GM21515 (cell line): ENCODE results near the gene BCAN.

Experiments used
- ATAC-seq: cut with Tn5 transposase; IDR thresholded peaks from one replicate; pipeline ENCODE4 v1.9.1; 2021; ENCODE audit not compliant: unreplicated experiment

Gene BCAN

DNA sequence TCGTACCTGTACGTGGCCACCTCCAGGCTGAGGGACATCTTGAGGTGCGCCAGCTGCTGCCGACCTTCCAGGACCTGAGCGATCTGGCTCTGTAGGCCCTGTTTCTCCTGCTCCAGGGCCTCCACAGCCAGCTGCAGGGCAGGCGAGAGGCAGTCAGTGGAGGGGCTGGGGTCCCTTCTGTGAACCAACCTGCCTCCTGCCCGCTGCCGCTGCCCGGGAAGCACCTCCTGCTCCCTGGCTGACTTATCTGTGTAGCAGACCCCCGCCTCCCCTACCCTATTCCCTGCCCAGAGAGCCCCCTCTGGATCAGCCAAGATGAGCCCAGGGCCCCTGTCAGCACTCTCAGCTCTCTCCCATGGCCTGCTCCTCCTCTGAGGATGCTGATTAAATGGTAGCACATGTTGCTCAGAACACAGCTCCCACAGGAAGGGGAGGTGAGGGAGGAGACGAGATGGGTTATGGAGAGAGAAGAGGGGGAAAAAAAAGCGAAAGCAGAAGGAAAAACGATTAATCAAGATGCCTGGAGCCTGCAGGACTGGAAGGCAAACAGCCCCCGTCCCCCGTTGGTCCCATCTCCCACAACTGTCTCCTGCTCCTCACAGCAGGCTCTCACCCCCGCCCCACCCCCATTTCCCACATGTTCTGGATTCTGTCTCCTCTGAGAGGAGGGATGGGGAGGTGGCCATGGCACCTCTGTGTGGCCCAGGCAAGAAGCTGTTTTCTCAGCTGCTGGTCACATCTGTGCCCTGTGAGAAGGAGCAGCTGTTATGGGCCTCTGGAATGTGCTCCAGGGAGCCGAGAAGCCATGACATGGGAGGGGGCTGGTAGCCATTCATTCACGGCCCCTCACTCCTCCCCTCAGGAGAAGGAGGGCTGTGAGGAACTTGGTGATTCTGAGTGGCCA is 33.5 kb downstream of the BCAN start:
- ATAC-seq, result no peak

DNA sequence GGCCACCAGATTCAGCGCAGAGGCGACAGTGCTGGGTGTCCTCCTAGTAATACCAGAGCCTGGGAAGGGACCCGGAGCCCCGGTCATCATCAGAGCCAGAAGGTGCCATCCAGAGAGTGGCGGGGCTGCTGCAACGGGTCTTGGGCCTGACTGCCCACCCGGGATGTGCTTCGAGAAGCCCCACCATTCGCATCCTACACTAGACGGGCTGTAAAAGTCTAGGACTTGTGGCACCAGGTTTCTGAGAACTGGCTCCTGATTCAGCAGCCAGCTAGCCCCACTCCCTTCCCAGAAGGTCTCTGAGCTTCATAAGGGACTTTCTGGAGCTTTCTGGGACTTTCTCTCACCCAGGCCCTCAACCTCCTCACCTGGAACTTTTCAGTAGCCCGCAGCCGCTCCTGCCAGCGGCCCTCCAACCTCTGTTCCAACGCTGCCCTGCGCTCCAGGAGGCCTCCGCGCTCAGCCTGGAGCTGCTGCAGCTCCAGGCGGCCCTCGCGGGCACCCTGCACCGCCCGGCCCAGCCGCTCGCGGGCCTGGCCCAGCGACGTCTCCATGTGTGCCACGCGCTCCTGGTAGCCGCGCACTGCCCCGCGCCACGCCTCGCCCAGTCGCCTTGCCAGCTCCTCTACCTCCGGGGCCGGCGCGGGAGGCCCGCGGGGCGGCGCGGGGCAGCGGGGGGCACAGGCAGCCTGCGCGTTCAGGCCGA is 34.4 kb downstream of the BCAN start:
- ATAC-seq, result no peak

DNA sequence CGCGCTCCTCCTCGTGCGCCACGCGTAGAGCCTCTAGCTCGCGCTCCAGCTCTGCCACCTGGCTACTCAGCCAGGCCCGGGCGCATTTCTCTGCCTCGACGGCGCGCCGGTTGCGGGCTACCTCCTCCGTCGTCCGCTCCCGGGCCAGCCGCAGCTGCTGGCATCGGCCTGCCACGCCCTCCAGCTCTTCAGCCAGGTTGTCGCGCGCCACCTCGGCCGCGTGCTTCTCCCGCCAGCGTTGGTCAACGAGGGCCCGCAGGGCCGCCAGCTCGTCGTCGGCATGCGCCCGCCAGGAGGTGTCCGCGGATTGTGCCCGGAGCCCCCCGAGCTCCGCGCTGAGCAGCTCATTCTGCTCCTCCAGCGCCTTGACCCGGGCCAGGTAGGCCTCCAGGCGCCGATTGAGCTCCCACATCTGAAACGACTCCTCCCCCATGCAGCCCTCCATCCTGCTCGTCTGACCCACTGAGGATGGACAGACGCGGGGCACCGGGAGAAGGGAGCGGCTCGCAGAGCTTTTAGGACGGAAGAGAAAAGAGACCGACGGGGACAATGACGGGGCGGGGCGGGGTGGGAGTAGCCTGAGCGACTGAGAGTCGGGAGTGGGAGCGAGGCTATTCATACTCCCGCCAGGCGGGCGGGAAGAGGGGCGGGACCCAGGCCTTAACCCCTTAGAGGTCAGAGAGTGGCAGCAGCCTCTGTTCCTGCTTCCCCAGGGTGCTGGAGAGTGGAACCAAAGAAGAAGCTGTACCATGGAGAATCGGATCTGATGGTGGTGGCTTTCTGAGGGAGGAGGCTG is 35.1 kb downstream of the BCAN start, which contains the start of gene NES:
Gene NES, minus strand, starts transcription at position 588 of the 796 bp plus-strand sequence. Its CDS starts 143 bp downstream, at position 445.
- ATAC-seq, result no peak

DNA sequence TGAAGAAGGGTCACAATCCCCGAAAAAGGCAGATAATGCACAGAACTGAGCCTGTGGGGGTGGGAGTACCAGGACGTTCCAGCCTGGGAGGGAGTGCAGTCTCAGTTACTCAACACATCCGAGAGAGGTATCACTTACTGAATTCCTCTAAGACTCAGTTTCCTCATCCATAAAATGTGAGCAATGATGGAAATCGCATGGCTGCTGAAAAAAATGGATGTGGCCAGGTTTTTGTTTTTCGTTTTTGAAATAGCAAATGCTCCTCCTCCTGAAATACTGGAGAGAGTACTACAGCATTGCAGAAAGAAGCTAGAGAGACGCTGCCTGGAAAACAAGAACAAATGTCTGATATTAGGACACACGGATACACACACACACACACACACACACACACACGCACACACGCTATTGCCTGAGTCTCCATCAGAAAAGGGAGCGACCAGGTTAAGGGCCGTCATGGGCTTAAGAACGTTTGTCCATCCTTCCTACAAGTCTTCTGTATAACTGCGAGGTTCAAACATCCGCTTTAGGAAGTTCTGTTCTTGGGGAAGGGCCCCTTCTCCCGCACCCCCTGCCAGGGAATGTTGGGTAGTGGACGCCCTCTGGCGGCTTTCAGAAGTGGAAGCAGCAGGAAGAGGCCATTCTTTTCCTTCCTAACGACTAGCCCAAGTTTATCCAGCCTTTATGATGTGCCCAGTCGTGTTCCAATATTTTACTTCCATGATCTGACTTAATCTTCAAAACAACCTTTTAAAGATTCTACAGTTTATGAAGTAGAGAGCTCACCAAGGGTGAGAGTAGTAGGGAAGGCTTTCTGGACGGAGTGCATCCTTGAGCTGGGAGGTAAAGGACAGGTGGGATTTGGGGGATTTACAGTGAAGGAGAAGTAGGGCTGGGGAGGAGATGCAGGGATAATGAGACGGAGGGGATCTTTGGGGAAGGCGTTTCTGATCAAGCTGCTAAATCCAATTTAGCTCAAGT is 36.0 kb downstream of the BCAN start:
- ATAC-seq, result no peak

DNA sequence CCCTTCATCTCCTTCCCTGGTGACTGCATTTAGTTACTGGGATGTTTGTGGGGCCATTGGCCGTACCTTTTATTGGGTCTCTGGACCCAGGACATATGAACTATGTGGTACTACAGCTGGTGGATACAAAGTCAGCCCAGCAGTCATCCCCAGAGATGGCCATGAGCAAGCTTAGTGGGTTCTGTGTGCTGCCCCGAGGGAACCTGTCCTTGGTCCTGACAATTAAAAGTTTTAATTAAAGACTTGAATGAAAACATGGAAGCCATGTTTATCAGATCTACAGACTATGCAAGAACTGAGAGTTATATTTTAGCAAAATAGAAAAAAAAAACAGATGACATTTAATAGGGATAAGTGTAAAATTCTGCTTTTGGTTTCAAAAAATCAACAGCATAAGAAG is 38.1 kb downstream of the BCAN start:
- ATAC-seq, result no peak

DNA sequence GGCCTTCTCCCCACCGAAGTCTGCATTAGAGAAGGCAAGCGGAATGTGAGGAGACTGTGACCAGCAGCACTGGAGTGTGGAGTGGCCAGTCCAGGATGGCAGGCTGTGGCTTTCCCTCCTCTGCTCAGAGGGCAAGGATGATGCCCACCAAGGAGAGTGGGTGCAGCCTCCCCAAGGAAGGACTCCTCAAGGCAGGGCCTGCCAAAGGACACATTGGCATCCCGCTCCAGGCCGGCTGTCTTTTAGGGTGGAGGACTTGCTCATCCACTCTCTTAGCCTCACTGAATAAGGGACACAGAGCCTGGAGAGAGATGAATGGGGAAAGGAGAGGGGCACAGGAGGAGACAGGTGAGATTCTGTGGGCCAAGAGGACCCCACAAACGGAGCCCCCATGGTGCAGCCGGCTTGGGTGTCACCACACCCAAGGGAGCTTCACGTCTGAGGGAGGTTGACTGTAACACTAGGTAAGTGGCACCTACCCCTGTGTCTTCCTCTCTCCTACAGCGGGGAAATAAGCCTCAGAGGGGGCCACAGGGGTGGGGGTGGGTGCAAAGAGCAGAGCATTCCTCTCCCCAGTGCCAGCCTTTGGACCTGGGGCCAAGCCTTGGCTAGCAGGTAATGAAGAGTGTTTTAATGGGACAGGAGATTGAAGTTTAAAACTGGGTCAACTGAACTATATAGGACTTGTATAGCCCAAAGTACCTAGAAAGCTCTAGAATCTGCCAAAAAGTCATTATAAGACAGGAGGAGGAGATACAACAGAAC is 39.5 kb downstream of the BCAN start:
- ATAC-seq, result no peak

DNA sequence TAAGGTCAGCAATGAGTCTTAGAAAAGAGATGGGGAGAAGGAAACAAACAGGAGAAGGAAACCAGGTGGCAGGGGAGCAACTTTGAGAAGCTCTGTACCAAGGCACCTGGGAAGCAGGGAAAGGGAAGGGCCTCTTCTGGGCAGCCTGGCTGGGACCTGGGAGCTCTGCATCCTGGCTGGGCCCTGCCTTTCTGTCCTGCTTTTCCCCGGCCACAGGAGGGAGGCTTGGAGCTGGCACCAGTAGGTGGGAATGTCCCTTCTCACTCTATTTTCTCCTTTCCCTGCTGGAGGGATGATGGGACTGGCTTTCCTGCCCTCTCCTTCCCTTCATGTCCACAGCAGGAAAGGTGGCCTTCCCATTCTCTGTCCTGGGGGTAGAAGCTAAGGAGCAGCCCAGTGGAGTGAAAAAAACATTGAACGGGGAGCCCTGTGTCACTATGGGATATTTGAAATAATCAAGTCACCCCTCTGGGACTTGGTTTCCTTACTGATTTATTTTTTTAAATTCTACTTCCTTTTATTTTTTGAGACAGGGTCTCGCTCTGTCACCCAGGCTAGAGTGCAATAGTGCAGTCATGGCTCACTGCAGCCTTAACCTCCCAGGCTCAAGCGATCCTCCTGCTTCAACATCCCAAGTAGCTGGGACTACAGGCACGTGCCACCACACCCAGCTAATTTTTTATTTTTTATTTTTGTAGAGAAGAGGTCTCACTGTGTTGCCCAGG is 40.4 kb downstream of the BCAN start:
- no peak for ATAC-seq

DNA sequence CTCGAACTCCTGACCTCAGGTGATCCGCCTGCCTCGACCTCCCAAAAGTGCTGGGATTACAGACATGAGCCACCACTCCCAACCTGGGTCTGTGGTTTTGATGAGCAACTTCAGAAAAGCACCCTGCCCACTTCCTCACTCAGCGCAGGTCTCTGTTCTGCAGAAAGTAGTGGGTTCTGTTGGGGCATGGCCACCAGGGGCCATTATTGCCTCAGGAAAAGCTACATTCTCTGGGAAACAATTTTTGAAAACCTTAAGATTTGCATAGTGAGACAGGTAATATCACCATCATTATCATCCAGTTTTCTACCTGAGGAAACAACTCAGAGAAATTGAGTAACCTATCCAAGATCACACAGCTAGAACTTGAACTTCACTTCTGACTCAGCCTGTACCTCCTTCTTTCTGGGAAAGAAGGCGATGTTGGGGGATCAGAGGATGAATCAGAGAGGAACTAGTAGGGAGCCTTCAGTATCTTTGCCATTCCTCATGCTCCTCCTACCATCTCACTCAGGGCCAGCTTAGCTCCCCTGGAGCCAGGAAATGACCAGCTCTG is 42.4 kb downstream of the BCAN start:
- ATAC-seq, result no peak

DNA sequence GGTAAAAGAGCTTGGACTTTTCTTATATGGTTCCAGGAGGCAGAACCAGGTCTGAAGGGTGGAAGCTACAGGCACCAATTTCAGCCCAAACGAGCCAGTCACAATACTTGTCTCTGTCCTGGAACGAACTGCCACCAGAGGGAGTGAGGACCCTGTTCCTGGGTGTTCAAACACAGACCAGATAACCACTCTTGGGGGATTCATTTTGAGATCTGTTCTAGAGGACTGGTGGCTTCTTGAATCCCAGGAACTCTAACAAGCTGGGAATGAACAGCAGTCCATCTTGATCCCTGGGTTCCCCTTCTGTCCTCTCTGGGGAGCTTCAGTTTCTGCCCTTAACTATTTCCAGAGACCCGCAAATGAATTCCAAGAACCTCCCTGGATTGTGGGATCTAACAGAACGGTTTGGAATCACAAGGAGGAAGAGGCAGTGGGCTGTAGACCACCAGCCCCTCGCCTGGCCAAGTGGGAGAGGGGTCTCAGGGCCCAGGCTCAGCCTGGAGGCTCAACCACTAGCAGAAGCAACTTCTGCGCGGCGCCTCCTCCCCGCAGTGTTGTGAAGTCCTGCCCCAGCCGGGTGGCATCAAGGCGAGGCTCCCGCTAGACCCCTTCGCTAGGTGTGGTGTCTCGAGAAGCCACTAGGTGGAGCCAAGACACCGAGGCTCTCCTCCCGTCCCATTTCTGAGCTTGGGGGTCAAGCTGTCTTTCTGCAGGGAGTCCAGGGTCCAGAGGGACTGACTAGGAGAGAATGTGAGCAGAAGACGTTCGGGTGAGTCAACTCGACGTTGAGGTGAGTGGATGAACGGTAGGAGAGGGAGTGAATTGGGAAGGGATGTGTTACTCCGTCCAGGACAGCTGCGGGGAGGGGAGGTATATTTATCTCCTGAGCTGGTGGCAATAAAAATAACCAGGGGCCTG is 47.4 kb downstream of the BCAN start:
- ATAC-seq, result no peak

DNA sequence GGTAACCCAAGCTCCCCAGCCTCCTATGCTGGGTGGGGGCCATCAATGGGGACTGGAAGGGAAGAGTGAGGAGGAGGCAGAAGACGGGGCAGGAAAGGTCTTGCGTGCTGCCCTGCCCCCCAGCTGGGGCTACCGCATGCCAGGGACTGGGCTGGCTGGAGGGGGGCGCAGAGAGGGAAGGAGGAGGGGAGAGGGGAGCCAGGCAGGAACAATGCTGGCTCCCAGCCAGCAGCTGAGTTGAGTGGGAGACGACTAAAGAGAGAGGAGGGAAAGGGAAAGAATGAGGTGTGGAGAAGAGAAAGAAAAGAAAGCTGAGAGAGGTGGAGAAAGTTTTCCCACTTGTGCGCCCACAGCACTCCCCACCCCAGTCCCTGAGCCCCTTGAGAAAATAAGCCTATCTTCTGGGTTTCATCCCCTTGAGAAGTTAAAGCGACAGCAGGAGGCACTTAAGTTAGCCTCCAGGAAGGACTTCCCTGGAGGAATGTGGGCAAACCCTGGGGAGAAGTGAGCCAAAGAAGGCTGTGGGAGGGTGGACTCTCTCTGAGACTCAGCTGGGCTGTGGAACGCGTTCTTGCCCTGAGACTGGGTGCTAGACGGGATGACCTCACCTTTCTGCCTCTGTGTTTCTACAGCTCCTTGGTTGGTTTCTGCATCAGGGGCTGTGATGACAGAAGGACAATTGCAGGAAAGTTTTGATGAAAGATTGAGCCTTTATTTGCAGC is 48.2 kb downstream of the BCAN start:
- no peak for ATAC-seq

DNA sequence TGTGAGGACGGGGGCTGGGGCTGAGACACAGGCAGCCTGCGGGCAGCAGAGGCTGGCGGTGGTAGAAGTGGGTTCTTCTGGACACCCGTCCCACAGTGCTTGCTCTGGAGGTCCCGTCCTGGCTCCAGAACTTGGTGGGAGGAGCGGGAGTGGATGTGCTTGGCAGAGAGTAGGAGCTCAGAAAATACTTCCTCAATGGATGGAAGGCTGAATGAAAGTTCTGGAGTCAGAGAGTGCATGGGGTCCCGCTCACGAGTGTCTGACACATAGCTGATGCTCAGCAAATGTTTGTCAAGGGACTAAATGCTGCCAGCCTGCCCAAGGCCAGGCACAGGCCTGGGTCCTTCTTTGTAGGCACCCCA is 48.7 kb downstream of the BCAN start:
- ATAC-seq, result no peak

DNA sequence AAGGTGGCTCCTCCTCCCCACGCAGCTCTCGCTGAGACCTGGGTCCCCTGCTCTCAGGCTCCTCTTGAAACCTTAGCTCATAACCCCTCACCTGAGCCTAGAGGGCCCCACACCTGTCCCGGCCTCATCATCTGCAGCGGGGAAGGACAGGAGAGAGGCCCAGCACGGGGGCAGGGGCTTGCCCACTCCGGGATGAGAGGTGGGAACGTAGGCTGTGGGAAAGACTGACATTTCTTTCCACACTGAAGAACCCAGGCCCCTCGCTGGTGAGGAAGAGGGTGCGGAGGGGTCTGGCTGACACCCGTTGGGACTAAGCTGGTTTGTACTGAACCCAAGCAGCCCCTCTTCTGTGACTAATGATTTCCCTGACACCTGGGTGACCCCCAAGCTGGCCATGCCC is 49.3 kb downstream of the BCAN start:
- ATAC-seq, result no peak

DNA sequence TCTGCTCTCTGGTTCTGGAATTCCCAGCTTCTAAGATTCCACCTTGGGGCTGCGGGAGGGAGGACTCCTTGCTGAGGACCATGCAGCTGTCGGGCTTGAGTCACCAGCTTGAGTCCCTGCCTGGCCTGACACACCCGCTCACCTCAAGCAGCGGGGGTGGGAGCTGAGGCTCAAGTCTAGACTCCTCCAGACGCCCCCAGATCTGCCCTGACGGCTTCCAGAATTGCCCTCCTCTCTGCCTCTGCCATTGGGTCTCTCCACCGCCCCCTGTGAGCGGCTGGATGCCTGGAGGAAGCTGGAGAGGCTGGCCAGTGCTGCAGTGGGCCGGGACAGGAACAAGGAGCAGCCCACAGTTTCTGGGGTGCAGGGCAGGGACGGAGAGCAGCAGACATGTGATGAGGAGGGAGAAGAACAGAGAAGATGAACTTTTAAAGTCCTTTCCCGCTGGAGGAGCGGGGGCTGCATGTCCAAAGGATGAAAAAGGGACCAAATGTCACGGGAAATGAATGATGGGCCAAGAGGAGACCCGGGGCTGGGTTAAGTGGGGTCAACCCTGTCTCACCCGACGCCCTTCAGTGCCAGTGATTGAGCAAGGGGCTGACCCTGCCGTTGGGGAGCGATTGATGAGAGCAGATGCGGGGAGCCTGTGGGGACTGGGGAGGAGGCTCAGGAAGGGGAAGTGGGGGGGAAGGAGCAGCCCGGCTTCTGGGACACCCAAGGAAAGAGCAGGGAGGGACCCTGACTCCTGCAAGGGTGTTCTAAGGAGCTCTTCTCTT is 49.9 kb downstream of the BCAN start:
- ATAC-seq, result no peak

DNA sequence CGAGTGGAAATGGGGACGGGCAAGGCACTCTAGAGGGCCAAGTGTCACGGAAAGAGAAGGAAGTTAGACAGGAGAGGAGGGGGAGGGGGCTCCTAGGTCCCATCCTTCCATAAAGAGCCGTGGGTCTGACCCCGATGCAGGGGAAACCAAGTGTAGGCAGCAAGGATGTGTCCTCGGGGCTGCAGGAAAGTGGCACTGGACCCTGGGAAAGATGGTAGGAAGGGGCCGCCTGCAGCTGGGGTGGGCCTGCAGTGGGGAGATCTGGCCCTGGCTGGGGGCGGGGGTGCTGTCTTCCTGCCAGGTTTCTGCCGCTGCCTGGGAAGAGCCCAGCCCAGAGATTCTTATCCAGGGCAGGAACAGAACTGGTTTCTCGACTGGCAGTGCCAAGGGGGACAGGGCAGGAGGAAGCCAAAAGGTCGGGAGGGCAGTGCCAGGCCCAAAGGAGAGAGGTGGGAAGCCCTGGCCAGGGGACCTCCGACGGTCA is 50.6 kb downstream of the BCAN start:
- ATAC-seq, result no peak

DNA sequence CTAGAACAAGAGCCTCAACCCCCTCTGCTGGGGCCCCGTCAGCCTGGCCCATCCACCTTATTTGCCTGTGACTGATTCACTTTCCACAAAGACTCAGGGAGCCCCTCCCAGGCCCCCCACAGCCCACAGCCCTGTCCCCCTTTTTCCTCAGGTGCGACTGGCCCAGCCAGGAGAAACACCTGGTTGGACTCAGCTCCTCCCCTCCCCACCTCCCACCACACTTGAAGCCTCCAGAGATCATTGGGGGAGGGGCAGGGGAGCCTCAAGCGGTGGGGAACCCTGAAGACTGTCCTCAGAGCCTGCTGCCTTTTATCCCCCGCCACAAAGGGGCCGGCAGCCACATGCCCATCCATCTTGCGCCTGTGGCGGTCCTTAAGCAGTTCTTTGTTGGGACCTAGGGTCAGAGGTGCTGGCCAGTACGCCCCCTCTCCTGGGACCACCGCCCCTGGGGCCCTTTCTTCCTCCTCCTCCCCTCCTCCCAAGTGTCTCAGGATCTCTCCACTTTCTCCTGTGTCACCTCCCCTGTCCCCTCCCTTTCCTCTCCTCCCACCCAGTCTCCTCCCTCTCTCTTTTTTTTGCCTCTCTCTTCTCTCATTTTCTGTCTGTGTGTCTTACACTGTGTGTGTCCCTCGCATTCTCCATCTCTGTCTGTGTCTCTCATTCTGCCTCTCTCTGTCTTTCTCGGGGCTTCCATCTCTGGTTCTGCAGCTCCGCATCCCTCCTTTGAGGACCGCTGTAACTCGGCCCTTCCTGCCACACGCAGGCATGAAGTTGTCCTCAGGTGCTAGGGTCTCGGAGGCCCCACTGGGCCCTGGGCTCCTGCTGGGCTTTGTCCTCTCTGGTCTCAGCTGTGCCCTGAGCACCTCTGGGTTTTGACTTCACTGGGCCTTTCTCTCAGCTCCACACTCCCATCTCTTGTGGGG is 51.3 kb downstream of the BCAN start:
- ATAC-seq, result no peak
